ENCODE data around the gene S1PR1. TPM values are rescaled to one million over a fixed set of nuclear protein-coding genes. Genes with fewer than 3 reads are reported as not detected.

The S1PR1 gene
- total RNA-seq, 1 donor from 2014 or later: 0.26 TPM

- FAIRE-seq: peak; percentile 32
- peak; percentile 79 for DNase-seq (ENCODE audit: low read depth)
- Histone ChIP-seq H3K36me3 (ENCODE audit: control insufficient read depth, insufficient read depth, low read length) (no peaks in the 10 kb centered on the region), H3K4me3 (ENCODE audit: low read depth, low read length) (no peak overlapping the region), H3K27me3 (ENCODE audit: control insufficient read depth, insufficient read depth, low read length) (no peaks in the 10 kb centered on the region)
- no peak for TF ChIP-seq CTCF (IDR thresholded peaks at IDR 0.05; ENCODE audit: insufficient read depth, low read length, severe bottlenecking)
These were observed 43.1 kb upstream of the S1PR1 start for GRCh38 chr1:101193733-101194169.

- Histone ChIP-seq H3K27me3 (ENCODE audit: control insufficient read depth, insufficient read depth, low read length) (no peaks in the 10 kb centered on the region), H3K36me3 (ENCODE audit: control insufficient read depth, insufficient read depth, low read length) (no peaks in the 10 kb centered on the region), H3K4me3 (ENCODE audit: low read depth, low read length) (no peak overlapping the region)
- no peak for FAIRE-seq
- no peak for TF ChIP-seq CTCF (IDR thresholded peaks at IDR 0.05; ENCODE audit: insufficient read depth, low read length, severe bottlenecking)
- no peak for DNase-seq (ENCODE audit: low read depth)
These were observed 42.1 kb upstream of the S1PR1 start for GRCh38 chr1:101194746-101195145.

GRCh38 chr1:101196668-101197067 is 40.2 kb upstream of the S1PR1 start:
- Histone ChIP-seq H3K4me3 (ENCODE audit: low read depth, low read length) (no peak overlapping the region), H3K27me3 (ENCODE audit: control insufficient read depth, insufficient read depth, low read length) (no peaks in the 10 kb centered on the region), H3K36me3 (ENCODE audit: control insufficient read depth, insufficient read depth, low read length) (no peaks in the 10 kb centered on the region)
- DNase-seq (ENCODE audit: low read depth) (no peak), FAIRE-seq (no peak)
- TF ChIP-seq CTCF (IDR thresholded peaks at IDR 0.05; ENCODE audit: insufficient read depth, low read length, severe bottlenecking): no peak

GRCh38 chr1:101198842-101199636 is 37.8 kb upstream of the S1PR1 start:
- Histone ChIP-seq H3K4me3 (ENCODE audit: low read depth, low read length) (no peak overlapping the region), H3K36me3 (ENCODE audit: control insufficient read depth, insufficient read depth, low read length) (no peaks in the 10 kb centered on the region), H3K27me3 (ENCODE audit: control insufficient read depth, insufficient read depth, low read length) (no peaks in the 10 kb centered on the region)
- FAIRE-seq: no peak
- no peak for TF ChIP-seq CTCF (IDR thresholded peaks at IDR 0.05; ENCODE audit: insufficient read depth, low read length, severe bottlenecking)
- no peak for DNase-seq (ENCODE audit: low read depth)

GRCh38 chr1:101199637-101199982 is 37.2 kb upstream of the S1PR1 start:
- Histone ChIP-seq H3K27me3 (ENCODE audit: control insufficient read depth, insufficient read depth, low read length) (no peaks in the 10 kb centered on the region), H3K36me3 (ENCODE audit: control insufficient read depth, insufficient read depth, low read length) (no peaks in the 10 kb centered on the region), H3K4me3 (ENCODE audit: low read depth, low read length) (no peak overlapping the region)
- no peak for TF ChIP-seq CTCF (IDR thresholded peaks at IDR 0.05; ENCODE audit: insufficient read depth, low read length, severe bottlenecking)
- no peak for DNase-seq (ENCODE audit: low read depth)
- FAIRE-seq: no peak

GRCh38 chr1:101200513-101200912 is 36.3 kb upstream of the S1PR1 start:
- H3K27me3 ChIP-seq (ENCODE audit: control insufficient read depth, insufficient read depth, low read length): no peaks in the 10 kb centered on the region
- no peaks in the 10 kb centered on the region for H3K36me3 ChIP-seq (ENCODE audit: control insufficient read depth, insufficient read depth, low read length)
- no peak for TF ChIP-seq CTCF (IDR thresholded peaks at IDR 0.05; ENCODE audit: insufficient read depth, low read length, severe bottlenecking)
- no peak overlapping the region for H3K4me3 ChIP-seq (ENCODE audit: low read depth, low read length)
- DNase-seq (ENCODE audit: low read depth): peak; percentile 88
- FAIRE-seq: no peak
